Trophoblast cell (in vitro differentiated cells and primary cell): ENCODE data around the gene LRRTM4.

ENCODE experiments used
- DNase-seq, 2 donors: peaks; one replicate each; pipeline ENCODE4 v3.0.0-alpha.2; 2016
- H2AFZ ChIP-seq: 2 replicates; pipeline ENCODE4 v1.6.1; 2013; ENCODE audit warnings: low read length, moderate library complexity, mild to moderate bottlenecking; ENCODE audit not compliant: insufficient read depth, poor library complexity
- H2AK5ac ChIP-seq: 2 replicates; pipeline ENCODE4 v1.6.1; 2013; ENCODE audit warnings: mild to moderate bottlenecking, low read length
- H2BK120ac ChIP-seq: 2 replicates; pipeline ENCODE4 v1.6.1; 2013; ENCODE audit warnings: low read length, mild to moderate bottlenecking, moderate library complexity; ENCODE audit not compliant: insufficient read depth, poor library complexity
- H2BK12ac ChIP-seq: 2 replicates; pipeline ENCODE4 v1.6.1; 2013; ENCODE audit warnings: mild to moderate bottlenecking, low read length, moderate library complexity
- H2BK5ac ChIP-seq: 2 replicates; pipeline ENCODE4 v1.6.1; 2013; ENCODE audit warnings: low read length, low read depth, moderate library complexity, mild to moderate bottlenecking; ENCODE audit not compliant: poor library complexity
- H3K14ac ChIP-seq: 2 replicates; pipeline ENCODE4 v1.6.1; 2013; ENCODE audit warnings: mild to moderate bottlenecking, low read length
- H3K18ac ChIP-seq: 2 replicates; pipeline ENCODE4 v1.6.1; 2013; ENCODE audit warnings: mild to moderate bottlenecking, low read length
- H3K23ac ChIP-seq: 2 replicates; pipeline ENCODE4 v1.6.1; 2013; ENCODE audit warnings: low read length
- H3K27ac ChIP-seq: 2 replicates; pipeline ENCODE4 v1.5.1; 2013; ENCODE audit warnings: low read depth, mild to moderate bottlenecking, inconsistent platforms, low read length, moderate library complexity
- H3K27me3 ChIP-seq: 2 replicates; pipeline ENCODE4 v1.6.1; 2013; ENCODE audit warnings: inconsistent platforms, mild to moderate bottlenecking, low read length, moderate library complexity; ENCODE audit not compliant: insufficient read depth
- H3K36me3 ChIP-seq, 2 experiments: 1 replicate in 1 of 2; 2 replicates in 1 of 2; pipeline ENCODE4 v1.6.1; 2013; ENCODE audit warnings: low read length in 2 of 2, mild to moderate bottlenecking in 2 of 2, moderate library complexity in 1 of 2; ENCODE audit not compliant: insufficient read depth in 2 of 2, control insufficient read depth in 1 of 2
- H3K4ac ChIP-seq: 2 replicates; pipeline ENCODE4 v1.6.1; 2013; ENCODE audit warnings: low read depth, mild to moderate bottlenecking, low read length, moderate library complexity
- H3K4me1 ChIP-seq, 2 experiments: 1 replicate in 1 of 2; 2 replicates in 1 of 2; pipeline ENCODE4 v1.6.1; 2013; ENCODE audit warnings: low read length in 2 of 2, mild to moderate bottlenecking in 2 of 2, moderate library complexity in 1 of 2; ENCODE audit not compliant: insufficient read depth in 2 of 2, control insufficient read depth in 1 of 2
- H3K4me2 ChIP-seq: 2 replicates; pipeline ENCODE4 v1.6.1; 2013; ENCODE audit warnings: inconsistent platforms, mild to moderate bottlenecking, low read length, moderate library complexity
- H3K4me3 ChIP-seq: 2 replicates; pipeline ENCODE4 v1.5.1; 2013; ENCODE audit warnings: mild to moderate bottlenecking, low read depth, low read length, inconsistent platforms
- H3K79me1 ChIP-seq: one replicate; pipeline ENCODE4 v1.6.1; 2013; ENCODE audit warnings: low read length
- H3K79me2 ChIP-seq: 2 replicates; pipeline ENCODE4 v1.6.1; 2013; ENCODE audit warnings: low read length, mild to moderate bottlenecking; ENCODE audit not compliant: control insufficient read depth, insufficient read depth, poor library complexity
- H3K9ac ChIP-seq: 2 replicates; pipeline ENCODE4 v1.6.1; 2013; ENCODE audit warnings: mild to moderate bottlenecking, low read length
- H3K9me3 ChIP-seq: 2 replicates; pipeline ENCODE4 v1.6.1; 2013; ENCODE audit warnings: low read depth, mild to moderate bottlenecking, control low read depth, inconsistent platforms, low read length; ENCODE audit not compliant: insufficient read depth
- H4K12ac ChIP-seq: 2 replicates; pipeline ENCODE4 v1.6.1; 2013; ENCODE audit warnings: low read depth, mild to moderate bottlenecking, low read length, moderate library complexity
- H4K8ac ChIP-seq: 2 replicates; pipeline ENCODE4 v1.6.1; 2013; ENCODE audit warnings: low read depth, mild to moderate bottlenecking, low read length, moderate library complexity
- H4K91ac ChIP-seq: one replicate; pipeline ENCODE4 v1.6.1; 2013; ENCODE audit warnings: low read depth, mild to moderate bottlenecking, low read length, moderate library complexity
- WGBS: extraction: QIAGEN DNeasy Blood & Tissue Kit; methylation state at CpG from one replicate; pipeline ENCODE4 v1.1.7; 2013; ENCODE audit warnings: missing lambda C conversion rate; ENCODE audit not compliant: insufficient read length, insufficient coverage; ENCODE audit errors: extremely low coverage; 5-methylcytosine and 5-hydroxymethylcytosine counted together

LRRTM4 gene

GRCh38 chr2:77001895-77002294 is 520.3 kb downstream of the LRRTM4 start:
- H2AFZ ChIP-seq, result no peak overlapping the region
- 100% methylated on average over 1 of the region's 1 CpG for WGBS
- no peak overlapping the region for H3K18ac ChIP-seq
- H2BK12ac ChIP-seq, result no peak overlapping the region
- no peak overlapping the region for H4K8ac ChIP-seq
- H4K12ac ChIP-seq, result no peak overlapping the region
- H3K9ac ChIP-seq, result no peak overlapping the region
- no peak overlapping the region for H3K4me2 ChIP-seq
- H2BK120ac ChIP-seq, result no peak overlapping the region
- no peak overlapping the region for H3K4me3 ChIP-seq
- DNase-seq, result no peak
- peaks cover 0 to 1% of the 10 kb centered on the region in 2 experiments for H3K36me3 ChIP-seq
- H2BK5ac ChIP-seq, result no peak overlapping the region
- H3K79me1 ChIP-seq, result no peaks in the 10 kb centered on the region
- no peak overlapping the region for H3K27ac ChIP-seq
- no peaks in the 10 kb centered on the region for H3K4me1 ChIP-seq
- no peak overlapping the region for H3K23ac ChIP-seq
- no peak overlapping the region for H3K4ac ChIP-seq
- H4K91ac ChIP-seq, result no peak overlapping the region
- no peaks in the 10 kb centered on the region for H3K9me3 ChIP-seq
- no peaks in the 10 kb centered on the region for H3K27me3 ChIP-seq
- H3K79me2 ChIP-seq, result no peaks in the 10 kb centered on the region
- no peak overlapping the region for H3K14ac ChIP-seq
- H2AK5ac ChIP-seq, result no peak overlapping the region

- Histone ChIP-seq H3K79me2 (no peaks in the 10 kb centered on the region), H4K8ac (no peak overlapping the region), H2BK5ac (no peak overlapping the region), H2BK120ac (no peak overlapping the region), H2AFZ (no peak overlapping the region), H3K4ac (no peak overlapping the region), H3K4me3 (no peak overlapping the region), H3K23ac (no peak overlapping the region), H2AK5ac (no peak overlapping the region), H4K12ac (no peak overlapping the region), H3K14ac (no peak overlapping the region), H4K91ac (no peak overlapping the region), H2BK12ac (no peak overlapping the region), H3K9ac (no peak overlapping the region), H3K4me2 (no peak overlapping the region), H3K36me3 (no peaks in the 10 kb centered on the region), H3K27ac (no peak overlapping the region), H3K27me3 (no peaks in the 10 kb centered on the region), H3K79me1 (no peaks in the 10 kb centered on the region), H3K18ac (no peak overlapping the region), H3K9me3 (no peaks in the 10 kb centered on the region), H3K4me1 (no peaks in the 10 kb centered on the region)
- WGBS, result no CpG with 5 or more reads among the region's 3 CpGs
- no peak for DNase-seq
Observed at GRCh38 chr2:76998704-76999103, 523.5 kb downstream of the LRRTM4 start.

GRCh38 chr2:76998152-76998551 is 524.0 kb downstream of the LRRTM4 start:
- Histone ChIP-seq H3K23ac (no peak overlapping the region), H3K18ac (no peak overlapping the region), H2BK5ac (no peak overlapping the region), H3K79me2 (no peaks in the 10 kb centered on the region), H3K4me2 (no peak overlapping the region), H3K4me3 (no peak overlapping the region), H4K8ac (no peak overlapping the region), H2BK120ac (no peak overlapping the region), H2BK12ac (no peak overlapping the region), H4K91ac (no peak overlapping the region), H3K27ac (no peak overlapping the region), H2AFZ (no peak overlapping the region), H3K9ac (no peak overlapping the region), H3K4ac (no peak overlapping the region), H3K27me3 (no peaks in the 10 kb centered on the region), H2AK5ac (no peak overlapping the region), H3K79me1 (no peaks in the 10 kb centered on the region), H3K14ac (no peak overlapping the region), H3K9me3 (no peaks in the 10 kb centered on the region), H3K36me3 (no peaks in the 10 kb centered on the region), H4K12ac (no peak overlapping the region), H3K4me1 (no peaks in the 10 kb centered on the region)
- DNase-seq, result no peak

GRCh38 chr2:76997296-76997695 is 524.9 kb downstream of the LRRTM4 start:
- Histone ChIP-seq H3K23ac (no peak overlapping the region), H3K14ac (no peak overlapping the region), H3K4me3 (no peak overlapping the region), H3K4ac (no peak overlapping the region), H3K79me2 (no peaks in the 10 kb centered on the region), H2BK120ac (no peak overlapping the region), H2BK5ac (no peak overlapping the region), H3K9ac (no peak overlapping the region), H2AK5ac (peak overlapping the region; percentile 83), H3K4me1 (no peaks in the 10 kb centered on the region), H4K12ac (no peak overlapping the region), H3K18ac (no peak overlapping the region), H3K27me3 (no peaks in the 10 kb centered on the region), H4K91ac (peak overlapping the region; percentile 14), H4K8ac (no peak overlapping the region), H3K36me3 (no peaks in the 10 kb centered on the region), H3K27ac (no peak overlapping the region), H3K4me2 (no peak overlapping the region), H2AFZ (no peak overlapping the region), H3K79me1 (no peaks in the 10 kb centered on the region), H2BK12ac (no peak overlapping the region), H3K9me3 (no peaks in the 10 kb centered on the region)
- DNase-seq, result no peak
- no CpG with 5 or more reads among the region's 1 CpG for whole genome bisulfite sequencing
